HEK293 (cell line): ENCODE results near the gene KLHL21.

Experiments
- BCL11B ChIP-seq: fragments of 450-650 bp; formaldehyde crosslinking; IDR thresholded peaks from 2 replicates; pipeline ENCODE4 v1.5.1; 2016; ENCODE audit warnings: low read depth, missing biosample characterization, missing genetic modification characterization
- HOXA7 ChIP-seq: sonication (generic); formaldehyde crosslinking; IDR thresholded peaks from 2 replicates; pipeline ENCODE4 v1.8.1; 2022; ENCODE audit warnings: missing genetic modification reagents, borderline replicate concordance
- KLF8 ChIP-seq: fragments of 450-650 bp; formaldehyde crosslinking; IDR thresholded peaks from 2 replicates; pipeline ENCODE4 v1.5.1; 2016; ENCODE audit warnings: missing biosample characterization, missing genetic modification characterization
- MYNN ChIP-seq: fragments of 450-650 bp; formaldehyde crosslinking; IDR thresholded peaks from 2 replicates; pipeline ENCODE4 v1.5.1; 2016; ENCODE audit warnings: missing biosample characterization, missing genetic modification characterization, borderline replicate concordance
- RBAK ChIP-seq: fragments of 450-650 bp; formaldehyde crosslinking; IDR thresholded peaks from 2 replicates; pipeline ENCODE4 v1.5.1; 2016; ENCODE audit warnings: missing biosample characterization, missing genetic modification characterization
- TCF7L2 ChIP-seq: IDR thresholded peaks from 2 replicates; pipeline ENCODE4 v1.6.1; 2011; ENCODE audit warnings: low read depth, mild to moderate bottlenecking, inconsistent platforms, low read length, moderate library complexity, borderline replicate concordance
- ZNF112 ChIP-seq: fragments of 450-650 bp; formaldehyde crosslinking; IDR thresholded peaks from 2 replicates; pipeline ENCODE4 v1.5.0; 2017; ENCODE audit warnings: missing biosample characterization, missing genetic modification characterization
- ZNF114 ChIP-seq: fragments of 450-650 bp; formaldehyde crosslinking; IDR thresholded peaks from 2 replicates; pipeline ENCODE4 v1.5.0; 2017; ENCODE audit warnings: missing biosample characterization, missing genetic modification characterization
- ZNF16 ChIP-seq: fragments of 450-650 bp; formaldehyde crosslinking; IDR thresholded peaks from 2 replicates; pipeline ENCODE4 v1.5.1; 2016; ENCODE audit warnings: low read depth, missing biosample characterization, missing genetic modification characterization
- ZNF174 ChIP-seq: fragments of 450-650 bp; formaldehyde crosslinking; IDR thresholded peaks from 2 replicates; pipeline ENCODE4 v1.5.0; 2017; ENCODE audit warnings: missing biosample characterization, mild to moderate bottlenecking, missing genetic modification characterization
- ZNF214 ChIP-seq: fragments of 450-650 bp; formaldehyde crosslinking; IDR thresholded peaks from 2 replicates; pipeline ENCODE4 v1.5.1; 2017; ENCODE audit warnings: missing biosample characterization, mild to moderate bottlenecking, missing genetic modification characterization, borderline replicate concordance
- ZNF266 ChIP-seq: fragments of 450-650 bp; formaldehyde crosslinking; IDR thresholded peaks from 2 replicates; pipeline ENCODE4 v1.5.1; 2016; ENCODE audit warnings: missing biosample characterization, missing genetic modification characterization, low read depth
- ZNF302 ChIP-seq: fragments of 450-650 bp; formaldehyde crosslinking; IDR thresholded peaks from 2 replicates; pipeline ENCODE4 v1.5.1; 2016; ENCODE audit warnings: missing biosample characterization, missing genetic modification characterization, low read depth
- ZNF311 ChIP-seq: fragments of 450-650 bp; formaldehyde crosslinking; IDR thresholded peaks from 2 replicates; pipeline ENCODE4 v1.5.1; 2017; ENCODE audit warnings: missing biosample characterization, missing genetic modification characterization, borderline replicate concordance
- ZNF473 ChIP-seq: fragments of 450-650 bp; formaldehyde crosslinking; IDR thresholded peaks from 2 replicates; pipeline ENCODE4 v1.5.1; 2017; ENCODE audit warnings: missing biosample characterization, missing genetic modification characterization
- ZNF658 ChIP-seq: fragments of 450-650 bp; formaldehyde crosslinking; IDR thresholded peaks from 2 replicates; pipeline ENCODE4; 2016; ENCODE audit warnings: missing biosample characterization, missing genetic modification characterization
- ZNF660 ChIP-seq: fragments of 450-650 bp; IDR thresholded peaks from 2 replicates; pipeline ENCODE4 v1.5.1; 2018; ENCODE audit warnings: missing biosample characterization, mild to moderate bottlenecking, missing genetic modification characterization
- ZNF701 ChIP-seq: fragments of 450-650 bp; formaldehyde crosslinking; IDR thresholded peaks from 2 replicates; pipeline ENCODE4 v1.5.1; 2016; ENCODE audit warnings: missing biosample characterization, missing genetic modification characterization
- ZNF785 ChIP-seq: fragments of 450-650 bp; formaldehyde crosslinking; IDR thresholded peaks from 2 replicates; pipeline ENCODE4 v1.5.1; 2016; ENCODE audit warnings: missing biosample characterization, missing genetic modification characterization
- ZSCAN23 ChIP-seq: fragments of 450-650 bp; formaldehyde crosslinking; IDR thresholded peaks from 2 replicates; pipeline ENCODE4 v1.5.1; 2016; ENCODE audit warnings: missing biosample characterization, missing genetic modification characterization
- TF ChIP-seq, protein P1 (sequence below): fragments of 450-650 bp; formaldehyde crosslinking; IDR thresholded peaks from 2 replicates; pipeline ENCODE4 v1.5.1; 2016; ENCODE audit warnings: missing biosample characterization, missing genetic modification characterization
- TF ChIP-seq, protein P2 (sequence below): fragments of 450-650 bp; formaldehyde crosslinking; IDR thresholded peaks from 2 replicates; pipeline ENCODE4 v1.5.1; 2016; ENCODE audit warnings: missing biosample characterization, missing genetic modification characterization
- TF ChIP-seq, protein P3 (sequence below): fragments of 450-650 bp; formaldehyde crosslinking; IDR thresholded peaks from 2 replicates; pipeline ENCODE4 v1.5.1; 2017; ENCODE audit warnings: missing biosample characterization, missing genetic modification characterization
- TF ChIP-seq, protein P4 (sequence below): fragments of 450-650 bp; formaldehyde crosslinking; IDR thresholded peaks from 2 replicates; pipeline ENCODE4 v1.5.1; 2016; ENCODE audit warnings: missing biosample characterization, missing genetic modification characterization
- TF ChIP-seq, protein P5 (sequence below): fragments of 450-650 bp; IDR thresholded peaks from 2 replicates; pipeline ENCODE4 v1.5.1; 2018; ENCODE audit warnings: missing biosample characterization, missing genetic modification characterization
- TF ChIP-seq, protein P6 (sequence below): fragments of 450-650 bp; formaldehyde crosslinking; IDR thresholded peaks from 2 replicates; pipeline ENCODE4 v1.5.1; 2017; ENCODE audit warnings: missing biosample characterization, missing genetic modification characterization
- TF ChIP-seq, protein P7 (sequence below): fragments of 450-650 bp; formaldehyde crosslinking; IDR thresholded peaks from 2 replicates; pipeline ENCODE4 v1.5.1; 2016; ENCODE audit warnings: missing biosample characterization, missing genetic modification characterization

Gene KLHL21

DNA sequence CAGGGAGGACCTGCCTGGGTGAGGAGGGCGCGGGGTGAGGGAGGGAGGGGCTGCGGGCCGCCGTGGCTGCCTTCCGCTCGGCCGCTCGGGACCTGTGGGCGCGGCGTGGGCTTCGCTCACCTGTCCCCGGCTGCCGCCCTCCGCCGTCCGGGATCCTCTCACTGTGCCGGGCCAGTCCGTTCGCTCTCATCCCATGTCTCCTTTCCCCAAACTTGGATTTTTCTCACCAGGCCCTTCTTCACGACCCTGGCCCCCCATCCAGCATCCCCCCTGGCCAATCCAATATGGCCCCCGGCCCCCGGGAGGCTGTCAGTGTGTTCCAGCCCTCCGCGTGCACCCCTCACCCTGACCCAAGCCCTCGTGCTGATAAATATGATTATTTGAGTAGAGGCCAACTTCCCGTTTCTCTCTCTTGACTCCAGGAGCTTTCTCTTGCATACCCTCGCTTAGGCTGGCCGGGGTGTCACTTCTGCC, 22.5 kb downstream of the KLHL21 start (continued):
- TF ChIP-seq, protein P1, sequence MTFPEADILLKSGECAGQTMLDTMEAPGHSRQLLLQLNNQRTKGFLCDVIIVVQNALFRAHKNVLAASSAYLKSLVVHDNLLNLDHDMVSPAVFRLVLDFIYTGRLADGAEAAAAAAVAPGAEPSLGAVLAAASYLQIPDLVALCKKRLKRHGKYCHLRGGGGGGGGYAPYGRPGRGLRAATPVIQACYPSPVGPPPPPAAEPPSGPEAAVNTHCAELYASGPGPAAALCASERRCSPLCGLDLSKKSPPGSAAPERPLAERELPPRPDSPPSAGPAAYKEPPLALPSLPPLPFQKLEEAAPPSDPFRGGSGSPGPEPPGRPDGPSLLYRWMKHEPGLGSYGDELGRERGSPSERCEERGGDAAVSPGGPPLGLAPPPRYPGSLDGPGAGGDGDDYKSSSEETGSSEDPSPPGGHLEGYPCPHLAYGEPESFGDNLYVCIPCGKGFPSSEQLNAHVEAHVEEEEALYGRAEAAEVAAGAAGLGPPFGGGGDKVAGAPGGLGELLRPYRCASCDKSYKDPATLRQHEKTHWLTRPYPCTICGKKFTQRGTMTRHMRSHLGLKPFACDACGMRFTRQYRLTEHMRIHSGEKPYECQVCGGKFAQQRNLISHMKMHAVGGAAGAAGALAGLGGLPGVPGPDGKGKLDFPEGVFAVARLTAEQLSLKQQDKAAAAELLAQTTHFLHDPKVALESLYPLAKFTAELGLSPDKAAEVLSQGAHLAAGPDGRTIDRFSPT (tag by site-specific recombination) = no peak
- TF ChIP-seq, protein P2, sequence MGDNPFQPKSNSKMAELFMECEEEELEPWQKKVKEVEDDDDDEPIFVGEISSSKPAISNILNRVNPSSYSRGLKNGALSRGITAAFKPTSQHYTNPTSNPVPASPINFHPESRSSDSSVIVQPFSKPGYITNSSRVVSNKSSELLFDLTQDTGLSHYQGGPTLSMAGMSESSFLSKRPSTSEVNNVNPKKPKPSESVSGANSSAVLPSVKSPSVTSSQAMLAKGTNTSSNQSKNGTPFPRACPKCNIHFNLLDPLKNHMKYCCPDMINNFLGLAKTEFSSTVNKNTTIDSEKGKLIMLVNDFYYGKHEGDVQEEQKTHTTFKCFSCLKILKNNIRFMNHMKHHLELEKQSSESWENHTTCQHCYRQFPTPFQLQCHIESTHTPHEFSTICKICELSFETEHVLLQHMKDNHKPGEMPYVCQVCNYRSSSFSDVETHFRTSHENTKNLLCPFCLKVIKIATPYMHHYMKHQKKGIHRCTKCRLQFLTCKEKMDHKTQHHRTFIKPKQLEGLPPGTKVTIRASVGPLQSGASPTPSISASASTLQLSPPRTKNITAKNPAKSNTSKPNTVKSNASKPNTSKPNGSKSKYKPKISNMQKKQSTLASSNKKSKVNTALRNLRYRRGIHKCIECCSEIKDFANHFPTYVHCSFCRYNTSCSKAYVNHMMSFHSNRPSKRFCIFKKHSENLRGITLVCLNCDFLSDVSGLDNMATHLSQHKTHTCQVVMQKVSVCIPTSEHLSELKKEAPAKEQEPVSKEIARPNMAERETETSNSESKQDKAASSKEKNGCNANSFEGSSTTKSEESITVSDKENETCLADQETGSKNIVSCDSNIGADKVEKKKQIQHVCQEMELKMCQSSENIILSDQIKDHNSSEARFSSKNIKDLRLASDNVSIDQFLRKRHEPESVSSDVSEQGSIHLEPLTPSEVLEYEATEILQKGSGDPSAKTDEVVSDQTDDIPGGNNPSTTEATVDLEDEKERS (tag by site-specific recombination) = no peak
- TF ChIP-seq ZNF114 = no peak
- TF ChIP-seq HOXA7 (CRISPR knock-in tag) = no peak
- no peak for TF ChIP-seq TCF7L2
- no peak for TF ChIP-seq ZNF701 (tag by site-specific recombination)
- TF ChIP-seq, protein P3, sequence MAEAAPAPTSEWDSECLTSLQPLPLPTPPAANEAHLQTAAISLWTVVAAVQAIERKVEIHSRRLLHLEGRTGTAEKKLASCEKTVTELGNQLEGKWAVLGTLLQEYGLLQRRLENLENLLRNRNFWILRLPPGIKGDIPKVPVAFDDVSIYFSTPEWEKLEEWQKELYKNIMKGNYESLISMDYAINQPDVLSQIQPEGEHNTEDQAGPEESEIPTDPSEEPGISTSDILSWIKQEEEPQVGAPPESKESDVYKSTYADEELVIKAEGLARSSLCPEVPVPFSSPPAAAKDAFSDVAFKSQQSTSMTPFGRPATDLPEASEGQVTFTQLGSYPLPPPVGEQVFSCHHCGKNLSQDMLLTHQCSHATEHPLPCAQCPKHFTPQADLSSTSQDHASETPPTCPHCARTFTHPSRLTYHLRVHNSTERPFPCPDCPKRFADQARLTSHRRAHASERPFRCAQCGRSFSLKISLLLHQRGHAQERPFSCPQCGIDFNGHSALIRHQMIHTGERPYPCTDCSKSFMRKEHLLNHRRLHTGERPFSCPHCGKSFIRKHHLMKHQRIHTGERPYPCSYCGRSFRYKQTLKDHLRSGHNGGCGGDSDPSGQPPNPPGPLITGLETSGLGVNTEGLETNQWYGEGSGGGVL (tag by site-specific recombination) = no peak
- TF ChIP-seq, protein P4, sequence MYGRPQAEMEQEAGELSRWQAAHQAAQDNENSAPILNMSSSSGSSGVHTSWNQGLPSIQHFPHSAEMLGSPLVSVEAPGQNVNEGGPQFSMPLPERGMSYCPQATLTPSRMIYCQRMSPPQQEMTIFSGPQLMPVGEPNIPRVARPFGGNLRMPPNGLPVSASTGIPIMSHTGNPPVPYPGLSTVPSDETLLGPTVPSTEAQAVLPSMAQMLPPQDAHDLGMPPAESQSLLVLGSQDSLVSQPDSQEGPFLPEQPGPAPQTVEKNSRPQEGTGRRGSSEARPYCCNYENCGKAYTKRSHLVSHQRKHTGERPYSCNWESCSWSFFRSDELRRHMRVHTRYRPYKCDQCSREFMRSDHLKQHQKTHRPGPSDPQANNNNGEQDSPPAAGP (tag by site-specific recombination) = 0 out of 2 replicates have a peak, but pooled peaks have one; percentile 24
- TF ChIP-seq, protein P5, sequence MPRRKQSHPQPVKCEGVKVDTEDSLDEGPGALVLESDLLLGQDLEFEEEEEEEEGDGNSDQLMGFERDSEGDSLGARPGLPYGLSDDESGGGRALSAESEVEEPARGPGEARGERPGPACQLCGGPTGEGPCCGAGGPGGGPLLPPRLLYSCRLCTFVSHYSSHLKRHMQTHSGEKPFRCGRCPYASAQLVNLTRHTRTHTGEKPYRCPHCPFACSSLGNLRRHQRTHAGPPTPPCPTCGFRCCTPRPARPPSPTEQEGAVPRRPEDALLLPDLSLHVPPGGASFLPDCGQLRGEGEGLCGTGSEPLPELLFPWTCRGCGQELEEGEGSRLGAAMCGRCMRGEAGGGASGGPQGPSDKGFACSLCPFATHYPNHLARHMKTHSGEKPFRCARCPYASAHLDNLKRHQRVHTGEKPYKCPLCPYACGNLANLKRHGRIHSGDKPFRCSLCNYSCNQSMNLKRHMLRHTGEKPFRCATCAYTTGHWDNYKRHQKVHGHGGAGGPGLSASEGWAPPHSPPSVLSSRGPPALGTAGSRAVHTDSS (tag by site-specific recombination) = no peak
- TF ChIP-seq ZNF473 = no peak
- TF ChIP-seq MYNN (tag by site-specific recombination) = no peak
- no peak for TF ChIP-seq ZNF16 (tag by site-specific recombination)
- no peak for TF ChIP-seq RBAK (tag by site-specific recombination)
- TF ChIP-seq, protein P6, sequence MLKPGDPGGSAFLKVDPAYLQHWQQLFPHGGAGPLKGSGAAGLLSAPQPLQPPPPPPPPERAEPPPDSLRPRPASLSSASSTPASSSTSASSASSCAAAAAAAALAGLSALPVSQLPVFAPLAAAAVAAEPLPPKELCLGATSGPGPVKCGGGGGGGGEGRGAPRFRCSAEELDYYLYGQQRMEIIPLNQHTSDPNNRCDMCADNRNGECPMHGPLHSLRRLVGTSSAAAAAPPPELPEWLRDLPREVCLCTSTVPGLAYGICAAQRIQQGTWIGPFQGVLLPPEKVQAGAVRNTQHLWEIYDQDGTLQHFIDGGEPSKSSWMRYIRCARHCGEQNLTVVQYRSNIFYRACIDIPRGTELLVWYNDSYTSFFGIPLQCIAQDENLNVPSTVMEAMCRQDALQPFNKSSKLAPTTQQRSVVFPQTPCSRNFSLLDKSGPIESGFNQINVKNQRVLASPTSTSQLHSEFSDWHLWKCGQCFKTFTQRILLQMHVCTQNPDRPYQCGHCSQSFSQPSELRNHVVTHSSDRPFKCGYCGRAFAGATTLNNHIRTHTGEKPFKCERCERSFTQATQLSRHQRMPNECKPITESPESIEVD (tag by site-specific recombination) = no peak
- TF ChIP-seq ZNF311 (tag by site-specific recombination) = no peak
- no peak for TF ChIP-seq ZNF302 (tag by site-specific recombination)
- TF ChIP-seq, protein P7, sequence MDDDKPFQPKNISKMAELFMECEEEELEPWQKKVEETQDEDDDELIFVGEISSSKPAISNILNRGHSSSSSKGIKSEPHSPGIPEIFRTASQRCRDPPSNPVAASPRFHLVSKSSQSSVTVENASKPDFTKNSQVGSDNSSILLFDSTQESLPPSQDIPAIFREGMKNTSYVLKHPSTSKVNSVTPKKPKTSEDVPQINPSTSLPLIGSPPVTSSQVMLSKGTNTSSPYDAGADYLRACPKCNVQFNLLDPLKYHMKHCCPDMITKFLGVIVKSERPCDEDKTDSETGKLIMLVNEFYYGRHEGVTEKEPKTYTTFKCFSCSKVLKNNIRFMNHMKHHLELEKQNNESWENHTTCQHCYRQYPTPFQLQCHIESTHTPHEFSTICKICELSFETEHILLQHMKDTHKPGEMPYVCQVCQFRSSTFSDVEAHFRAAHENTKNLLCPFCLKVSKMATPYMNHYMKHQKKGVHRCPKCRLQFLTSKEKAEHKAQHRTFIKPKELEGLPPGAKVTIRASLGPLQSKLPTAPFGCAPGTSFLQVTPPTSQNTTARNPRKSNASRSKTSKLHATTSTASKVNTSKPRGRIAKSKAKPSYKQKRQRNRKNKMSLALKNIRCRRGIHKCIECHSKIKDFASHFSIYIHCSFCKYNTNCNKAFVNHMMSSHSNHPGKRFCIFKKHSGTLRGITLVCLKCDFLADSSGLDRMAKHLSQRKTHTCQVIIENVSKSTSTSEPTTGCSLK (tag by site-specific recombination) = no peak
- no peak for TF ChIP-seq ZNF658
- no peak for TF ChIP-seq ZNF266 (tag by site-specific recombination)
- 0 out of 2 replicates have a peak, but pooled peaks have one; percentile 31 for TF ChIP-seq BCL11B (tag by site-specific recombination)
- TF ChIP-seq ZNF785 (tag by site-specific recombination) = no peak
- no peak for TF ChIP-seq ZNF660
- no peak for TF ChIP-seq ZSCAN23 (tag by site-specific recombination)
- TF ChIP-seq ZNF214 (tag by site-specific recombination) = no peak
- TF ChIP-seq ZNF174 (tag by site-specific recombination) = no peak
- TF ChIP-seq ZNF112 = no peak
- TF ChIP-seq KLF8 (tag by site-specific recombination) = no peak
